K562 (cell line): Measurements from ENCODE around the gene ANKRD24. TPM values are rescaled to one million over a fixed set of nuclear protein-coding genes. Genes with fewer than 3 reads are reported as not detected.
A peak's percentile ranks its signal among the peaks of the same experiment; 100 is the strongest.

ENCODE experiments used
- CHD2 ChIP-seq: IDR thresholded peaks from 2 replicates; pipeline ENCODE4 v1.6.1; 2011; ENCODE audit warnings: low read depth, low read length
- HNRNPL ChIP-seq: fragments of 200-400 bp; formaldehyde crosslinking; IDR thresholded peaks from 2 replicates; pipeline ENCODE4 v1.6.1; 2017; ENCODE audit warnings: low read depth, mild to moderate bottlenecking, low read length
- MITF ChIP-seq: IDR thresholded peaks from 2 replicates; pipeline ENCODE4 v1.6.1; 2014; ENCODE audit warnings: antibody characterized with exemption
- PRDM10 ChIP-seq: fragments of 450-650 bp; IDR thresholded peaks from 2 replicates; pipeline ENCODE4 v1.6.1; 2018; ENCODE audit not compliant: partially characterized antibody
- SFPQ ChIP-seq: fragments of 200-400 bp; formaldehyde crosslinking; IDR thresholded peaks from 2 replicates; pipeline ENCODE4 v1.6.1; 2017; ENCODE audit warnings: mild to moderate bottlenecking, low read depth, low read length, moderate library complexity
- SRSF9 ChIP-seq: fragments of 200-400 bp; formaldehyde crosslinking; IDR thresholded peaks from 2 replicates; pipeline ENCODE4 v1.6.1; 2017; ENCODE audit warnings: low read depth, low read length, borderline replicate concordance
- TSC22D4 ChIP-seq: fragments of 450-650 bp; IDR thresholded peaks from 2 replicates; pipeline ENCODE4 v1.6.1; 2016; ENCODE audit warnings: missing genetic modification characterization, missing biosample characterization, control low read depth
- ZBTB26 ChIP-seq: fragments of 450-650 bp; formaldehyde crosslinking; IDR thresholded peaks from 2 replicates; pipeline ENCODE4 v1.4.0; 2022; ENCODE audit warnings: missing genetic modification characterization
- ZNF407 ChIP-seq: fragments of 450-650 bp; IDR thresholded peaks from 2 replicates; pipeline ENCODE4 v1.6.1; 2016; ENCODE audit warnings: low read depth
- polyA plus RNA-seq, 8 experiments: library from polyadenylated mRNA; depleted of rRNA in 4 of 8; stranded (reverse) in 5 of 8; unstranded in 3 of 8; fragments of >200 nt; fragmentation: Nextera tagmentation in 2 of 8; fragmentation: Illumina TruSeq in 1 of 8; extraction: Ambion mirVana in 2 of 8; extraction: Trizol in 1 of 8; gene quantifications; 2 replicates each; pipeline versions ENCODE4 v1.2.1 to v1.2.3, GENCODE V29; 2011 to 2014; ENCODE audit warnings: inconsistent platforms in 1 of 8, missing spikeins in 1 of 8
- total RNA-seq, 7 experiments: library from RNA; depleted of rRNA in 6 of 7; stranded (reverse); fragments of >200 nt in 6 of 7; fragmentation: Illumina TruSeq in 2 of 7; extraction: Trizol in 2 of 7; gene quantifications; 2 replicates each; pipeline versions ENCODE4 v1.2.1 to v1.2.3, GENCODE V29; 2011 to 2021; ENCODE audit warnings: low replicate concordance in 1 of 7

Gene ANKRD24
- total and polyA plus RNA-seq, 9 of the 15 experiments (the other 6 are each of a cell fraction or from before 2014, with no cell fraction given), result 0.07 to 0.12 (median 0.09) TPM; not detected in 5

- TF ChIP-seq PRDM10 (no peak), SRSF9 (no peak), ZNF407 (0 out of 2 replicates have a peak, but pooled peaks have one; percentile 10), HNRNPL (no peak), ZBTB26 (CRISPR knock-in tag) (0 out of 2 replicates have a peak, but pooled peaks have one; percentile 7), SFPQ (no peak), TSC22D4 (tag) (no peak), MITF (no peak), CHD2 (no peak)
These were observed 45.3 kb downstream of the ANKRD24 start (continued) for GRCh38 chr19:4227771-4228170.
